SK-N-SH (cell line): ENCODE measurements around the gene PMEPA1.

Source experiments
- CTCF ChIP-seq: fragments of 200-600 bp; sonication (generic); IDR thresholded peaks from 2 replicates; pipeline ENCODE4 v1.6.1; 2017; ENCODE audit warnings: antibody characterized with exemption, mild to moderate bottlenecking, moderate library complexity
- EP300 ChIP-seq, 2 experiments: IDR thresholded peaks; 2 replicates each; pipeline versions ENCODE4 v1.4.0 to v1.6.1; 2012; ENCODE audit warnings: borderline replicate concordance in 1 of 2, low read depth in 1 of 2, low read length in 1 of 2
- EZH2phosphoT487 ChIP-seq: fragments of 200-600 bp; sonication (generic); IDR thresholded peaks from 2 replicates; pipeline ENCODE4 v1.6.1; 2017; ENCODE audit warnings: low read depth, mixed run types, mild to moderate bottlenecking, antibody characterized with exemption, moderate library complexity, borderline replicate concordance
- FOSL2 ChIP-seq: IDR thresholded peaks from 2 replicates; pipeline ENCODE4 v1.4.0; 2012; ENCODE audit warnings: low read depth, mild to moderate bottlenecking, moderate library complexity, borderline replicate concordance
- POLR2AphosphoS5 ChIP-seq: IDR thresholded peaks from 2 replicates; pipeline ENCODE4 v1.6.1; 2012; ENCODE audit warnings: low read depth, low read length
- TCF12 ChIP-seq: IDR thresholded peaks from 2 replicates; pipeline ENCODE4 v1.4.0; 2012
- TF ChIP-seq, protein P1 (sequence below): IDR thresholded peaks from 2 replicates; pipeline ENCODE4 v1.6.1; 2012; ENCODE audit warnings: mild to moderate bottlenecking, low read depth, low read length, moderate library complexity

GRCh38 chr20:57662456-57663240 is 47.2 kb downstream of the PMEPA1 start:
- TF ChIP-seq CTCF (no peak), TCF12 (no peak), FOSL2 (no peak), EP300 (IDR thresholded peaks at IDR 0.05; ENCODE audit: borderline replicate concordance in 1 of 2, low read depth in 1 of 2, low read length in 1 of 2) (no peak), POLR2AphosphoS5 (no peak), EZH2phosphoT487 (no peak)
- TF ChIP-seq, protein P1, sequence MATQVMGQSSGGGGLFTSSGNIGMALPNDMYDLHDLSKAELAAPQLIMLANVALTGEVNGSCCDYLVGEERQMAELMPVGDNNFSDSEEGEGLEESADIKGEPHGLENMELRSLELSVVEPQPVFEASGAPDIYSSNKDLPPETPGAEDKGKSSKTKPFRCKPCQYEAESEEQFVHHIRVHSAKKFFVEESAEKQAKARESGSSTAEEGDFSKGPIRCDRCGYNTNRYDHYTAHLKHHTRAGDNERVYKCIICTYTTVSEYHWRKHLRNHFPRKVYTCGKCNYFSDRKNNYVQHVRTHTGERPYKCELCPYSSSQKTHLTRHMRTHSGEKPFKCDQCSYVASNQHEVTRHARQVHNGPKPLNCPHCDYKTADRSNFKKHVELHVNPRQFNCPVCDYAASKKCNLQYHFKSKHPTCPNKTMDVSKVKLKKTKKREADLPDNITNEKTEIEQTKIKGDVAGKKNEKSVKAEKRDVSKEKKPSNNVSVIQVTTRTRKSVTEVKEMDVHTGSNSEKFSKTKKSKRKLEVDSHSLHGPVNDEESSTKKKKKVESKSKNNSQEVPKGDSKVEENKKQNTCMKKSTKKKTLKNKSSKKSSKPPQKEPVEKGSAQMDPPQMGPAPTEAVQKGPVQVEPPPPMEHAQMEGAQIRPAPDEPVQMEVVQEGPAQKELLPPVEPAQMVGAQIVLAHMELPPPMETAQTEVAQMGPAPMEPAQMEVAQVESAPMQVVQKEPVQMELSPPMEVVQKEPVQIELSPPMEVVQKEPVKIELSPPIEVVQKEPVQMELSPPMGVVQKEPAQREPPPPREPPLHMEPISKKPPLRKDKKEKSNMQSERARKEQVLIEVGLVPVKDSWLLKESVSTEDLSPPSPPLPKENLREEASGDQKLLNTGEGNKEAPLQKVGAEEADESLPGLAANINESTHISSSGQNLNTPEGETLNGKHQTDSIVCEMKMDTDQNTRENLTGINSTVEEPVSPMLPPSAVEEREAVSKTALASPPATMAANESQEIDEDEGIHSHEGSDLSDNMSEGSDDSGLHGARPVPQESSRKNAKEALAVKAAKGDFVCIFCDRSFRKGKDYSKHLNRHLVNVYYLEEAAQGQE = no peak
